GM12878 (cell line): ENCODE data around the gene ORAI1. TPM values are rescaled to one million over a fixed set of nuclear protein-coding genes. Genes with fewer than 3 reads are reported as not detected.

ENCODE experiments used
- BHLHE40 ChIP-seq, 2 experiments: fragments of 450-650 bp in 1 of 2; IDR thresholded peaks; 2 replicates each; pipeline ENCODE4 v1.6.1; 2011 to 2017; ENCODE audit warnings: low read depth in 2 of 2, borderline replicate concordance in 1 of 2, improper control_type of control experiment in 1 of 2, low read length in 1 of 2, mild to moderate bottlenecking in 1 of 2
- CBFB ChIP-seq: IDR thresholded peaks from 2 replicates; pipeline ENCODE4 v1.6.1; 2016; ENCODE audit warnings: antibody characterized with exemption, low read depth
- EED ChIP-seq: sonication (generic); IDR thresholded peaks from 2 replicates; pipeline ENCODE4 v1.6.1; 2016; ENCODE audit warnings: antibody characterized with exemption, low read depth
- HSF1 ChIP-seq: fragments of 150-350 bp; IDR thresholded peaks from 2 replicates; pipeline ENCODE4 v1.6.1; 2014; ENCODE audit warnings: mild to moderate bottlenecking, low read depth, low read length
- KDM1A ChIP-seq: fragments of 200-600 bp; sonication (generic); IDR thresholded peaks from 2 replicates; pipeline ENCODE4 v1.6.1; 2016; ENCODE audit warnings: borderline replicate concordance
- MLLT1 ChIP-seq: fragments of 450-650 bp; IDR thresholded peaks from 2 replicates; pipeline ENCODE4 v1.6.1; 2016; ENCODE audit warnings: mild to moderate bottlenecking
- NFIC ChIP-seq: IDR thresholded peaks from 2 replicates; pipeline ENCODE4 v1.6.1; 2012; ENCODE audit warnings: low read depth, mild to moderate bottlenecking, inconsistent platforms, low read length, moderate library complexity
- RELB ChIP-seq: fragments of 450-650 bp; IDR thresholded peaks from 2 replicates; pipeline ENCODE4 v1.6.1; 2017; ENCODE audit warnings: low read depth, mild to moderate bottlenecking, moderate library complexity
- REST ChIP-seq: IDR thresholded peaks from 2 replicates; pipeline ENCODE4 v1.6.1; 2012; ENCODE audit warnings: mild to moderate bottlenecking, low read depth, low read length
- SMARCA5 ChIP-seq: fragments of 450-650 bp; IDR thresholded peaks from 2 replicates; pipeline ENCODE4 v1.6.1; 2017; ENCODE audit warnings: mild to moderate bottlenecking
- ZBTB4 ChIP-seq: fragments of 450-650 bp; formaldehyde crosslinking; IDR thresholded peaks from 2 replicates; pipeline ENCODE4 v1.4.0; 2022; ENCODE audit warnings: mild to moderate bottlenecking, moderate library complexity
- ZNF687 ChIP-seq: fragments of 450-650 bp; IDR thresholded peaks from 2 replicates; pipeline ENCODE4 v1.6.1; 2017; ENCODE audit warnings: mild to moderate bottlenecking, moderate library complexity
- polyA plus RNA-seq, 11 experiments: library from polyadenylated mRNA; depleted of rRNA in 4 of 11; unstranded in 6 of 11; stranded (reverse) in 5 of 11; fragments of >200 nt; fragmentation: Nextera tagmentation in 4 of 11; fragmentation: Illumina TruSeq in 1 of 11; extraction: Ambion mirVana in 4 of 11; extraction: Trizol in 1 of 11; gene quantifications; 1 replicate in 1 of 11; 2 replicates in 10 of 11; pipeline versions ENCODE4 v1.2.1 to v1.2.3, GENCODE V29; 2011 to 2016; ENCODE audit warnings: inconsistent platforms in 2 of 11, missing spikeins in 2 of 11, low read depth in 1 of 11
- total RNA-seq, 4 experiments: library from RNA; depleted of rRNA in 3 of 4; stranded (reverse); fragments of >200 nt in 3 of 4; fragmentation: Illumina TruSeq in 1 of 4; extraction: Trizol in 1 of 4; gene quantifications; 2 replicates each; pipeline versions ENCODE4 v1.2.1 to v1.2.3, GENCODE V29; 2013 to 2021

The ORAI1 gene
- total and polyA plus RNA-seq, 10 of the 15 experiments (the other 5 are each of a cell fraction or from before 2014, with no cell fraction given), result 5.5 to 33.1 (median 11.8) TPM

GRCh38 chr12:121580959-121581685 lies 45.2 kb upstream of the ORAI1 start, which contains the start of gene KDM2B (continued):
- TF ChIP-seq HSF1 (no peak), BHLHE40 (IDR thresholded peaks at IDR 0.05; ENCODE audit: borderline replicate concordance in 1 of 2, low read depth in 2 of 2, low read length in 1 of 2) (no peak), ZBTB4 (CRISPR knock-in tag) (no peak), CBFB (no peak), MLLT1 (peak; percentile 98), KDM1A (no peak), SMARCA5 (no peak), REST (no peak), NFIC (no peak), ZNF687 (no peak), EED (no peak), RELB (no peak)
